GM12872 (cell line): ENCODE measurements around the gene MYOT.
A peak's percentile ranks its signal among the peaks of the same experiment; 100 is the strongest.

Experiments
- CTCF ChIP-seq: IDR thresholded peaks from 3 replicates; pipeline ENCODE4 v1.5.1; 2011; ENCODE audit warnings: low read depth, mild to moderate bottlenecking, low read length, moderate library complexity; ENCODE audit not compliant: insufficient read depth

Gene MYOT

GRCh38 chr5:137867664-137868063 lies at the start of gene MYOT:
Gene MYOT (plus strand): TSS chr5:137867860. CDS start chr5:137870652, 2,792 bp downstream.
- no peak for TF ChIP-seq CTCF

- no peak for TF ChIP-seq CTCF
These were observed 47.9 kb upstream of the MYOT start for GRCh38 chr5:137819766-137820165.

- TF ChIP-seq CTCF = peak; percentile 60
These were observed 45.4 kb upstream of the MYOT start for GRCh38 chr5:137822158-137822764.

- no peak for TF ChIP-seq CTCF
These were observed 44.7 kb upstream of the MYOT start for GRCh38 chr5:137822984-137823383.

GRCh38 chr5:137825165-137825564 lies 42.5 kb upstream of the MYOT start:
- no peak for TF ChIP-seq CTCF

- no peak for TF ChIP-seq CTCF
These were observed 41.6 kb upstream of the MYOT start for GRCh38 chr5:137826067-137826466.

- TF ChIP-seq CTCF = no peak
These were observed 39.5 kb upstream of the MYOT start for GRCh38 chr5:137828180-137828579.

GRCh38 chr5:137828664-137829063 lies 39.0 kb upstream of the MYOT start:
- TF ChIP-seq CTCF = no peak
